Left hindlimb (tissue), 1 donor: ENCODE results near the gene ARHGEF26.

Experiments
- DNase-seq: peaks from one replicate; pipeline ENCODE4 v3.0.0-alpha.2; 2018

The ARHGEF26 gene

GRCh38 chr3:154156530-154156929, 35.3 kb downstream of the ARHGEF26 start:
- DNase-seq = no peak

- DNase-seq = no peak
Measured at GRCh38 chr3:154161806-154162205, 40.6 kb downstream of the ARHGEF26 start.

GRCh38 chr3:154164387-154164786, 43.2 kb downstream of the ARHGEF26 start:
- DNase-seq = no peak

- DNase-seq = no peak
Measured at GRCh38 chr3:154168998-154169795, 48.0 kb downstream of the ARHGEF26 start.

GRCh38 chr3:154169796-154170110, 48.6 kb downstream of the ARHGEF26 start:
- no peak for DNase-seq

GRCh38 chr3:154170300-154170699, 49.1 kb downstream of the ARHGEF26 start:
- DNase-seq = no peak

GRCh38 chr3:154175041-154175440, 53.9 kb downstream of the ARHGEF26 start:
- no peak for DNase-seq

- DNase-seq = no peak
Measured at GRCh38 chr3:154176036-154176435, 54.8 kb downstream of the ARHGEF26 start.

- no peak for DNase-seq
Measured at GRCh38 chr3:154177406-154177805, 56.2 kb downstream of the ARHGEF26 start.

GRCh38 chr3:154178172-154178571, 57.0 kb downstream of the ARHGEF26 start:
- DNase-seq = no peak

GRCh38 chr3:154180836-154181691, 59.9 kb downstream of the ARHGEF26 start:
- DNase-seq = no peak

GRCh38 chr3:154182322-154182922, 61.2 kb downstream of the ARHGEF26 start:
- DNase-seq = no peak

GRCh38 chr3:154182975-154183374, 61.8 kb downstream of the ARHGEF26 start:
- no peak for DNase-seq

- no peak for DNase-seq
Measured at GRCh38 chr3:154184582-154184981, 63.4 kb downstream of the ARHGEF26 start.

GRCh38 chr3:154188437-154188836, 67.2 kb downstream of the ARHGEF26 start:
- DNase-seq = no peak

- DNase-seq = no peak
Measured at GRCh38 chr3:154188846-154189245, 67.7 kb downstream of the ARHGEF26 start.

GRCh38 chr3:154191520-154191919, 70.3 kb downstream of the ARHGEF26 start:
- no peak for DNase-seq

- DNase-seq = no peak
Measured at GRCh38 chr3:154192225-154192624, 71.0 kb downstream of the ARHGEF26 start.

- no peak for DNase-seq
Measured at GRCh38 chr3:154193000-154193615, 71.9 kb downstream of the ARHGEF26 start.

GRCh38 chr3:154194877-154195276, 73.7 kb downstream of the ARHGEF26 start:
- DNase-seq = no peak

GRCh38 chr3:154195620-154196356, 74.6 kb downstream of the ARHGEF26 start:
- no peak for DNase-seq

GRCh38 chr3:154197751-154198150, 76.6 kb downstream of the ARHGEF26 start:
- no peak for DNase-seq

- no peak for DNase-seq
Measured at GRCh38 chr3:154209499-154209898, 88.3 kb downstream of the ARHGEF26 start.
